ENCODE data around the gene PPP1R12B.
"Not testable (repeated sequence)": the region's sequence is repeated elsewhere in the genome, so short reads cannot be mapped to it uniquely, and the experiment has no call there.

DNA sequence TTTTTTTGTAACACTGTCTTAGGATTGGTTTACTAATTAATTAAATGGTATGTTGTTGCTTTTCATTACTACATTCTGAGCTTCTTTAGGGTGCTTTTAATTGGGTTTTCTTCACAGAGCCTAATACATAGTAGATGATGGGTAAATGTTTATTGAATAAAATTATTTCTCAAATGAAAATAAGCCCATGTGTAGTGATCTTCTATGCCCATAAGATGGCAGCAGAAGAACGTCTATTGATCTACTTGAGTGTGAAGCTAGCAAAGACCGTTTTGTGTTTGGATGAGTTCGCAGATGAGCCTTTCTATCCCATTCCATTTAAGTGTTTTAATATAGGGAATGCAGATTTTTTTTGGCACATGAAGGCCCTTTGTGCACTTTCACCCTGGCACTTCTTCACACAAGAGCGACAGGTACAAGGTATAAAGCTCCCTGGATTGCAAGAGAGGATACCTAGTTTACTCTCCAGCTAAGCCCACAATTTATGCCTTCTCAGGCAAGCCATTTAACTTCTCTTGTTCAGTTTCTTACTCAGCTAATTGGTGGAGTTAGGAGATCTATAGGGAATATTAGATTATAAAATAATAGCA, 115.7 kb downstream of the PPP1R12B start:
- peak; percentile 79 for TF ChIP-seq CTCF (IDR thresholded peaks at IDR 0.05)
- not testable (repeated sequence) for TF ChIP-seq EZH2phosphoT487 (IDR thresholded peaks at IDR 0.05)

All from neural progenitor cell (in vitro differentiated cells).